ENCODE results near the gene MAGI2.

MAGI2 gene

DNA sequence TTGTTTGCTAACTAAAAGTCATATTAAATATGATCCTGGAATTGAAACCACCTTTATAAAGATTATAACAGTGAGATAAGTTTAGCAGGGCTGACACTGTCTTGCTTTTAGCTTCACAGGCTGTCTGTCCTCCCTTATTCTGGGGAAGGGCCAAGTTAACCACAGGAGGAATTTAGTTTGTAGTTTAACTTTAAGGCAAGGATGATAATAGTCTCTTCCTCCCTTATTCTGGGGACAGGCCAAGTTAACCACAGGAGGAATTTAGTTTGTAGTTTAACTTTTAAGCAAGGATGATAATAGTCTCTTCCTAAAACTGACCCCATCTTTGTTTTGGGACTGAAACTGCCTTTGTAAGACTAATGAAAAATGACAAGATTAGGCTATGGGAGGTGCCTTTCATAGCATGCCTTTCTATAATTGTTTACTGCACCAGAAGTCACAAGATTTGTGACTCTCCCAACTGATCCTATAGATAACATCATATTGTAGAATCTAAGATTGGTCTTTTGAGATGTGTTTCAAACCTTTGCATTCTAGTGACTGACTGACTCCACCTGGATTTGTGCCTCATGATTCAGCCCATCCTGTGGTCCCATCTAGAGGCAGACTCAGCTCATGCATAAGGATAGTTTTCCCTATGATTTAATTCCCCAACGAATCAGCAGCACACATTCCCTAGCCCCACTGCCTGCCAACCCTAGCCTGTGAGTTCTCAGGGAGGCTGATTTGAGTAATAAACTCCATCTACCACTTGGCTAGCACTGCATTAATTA, 212.0 kb downstream of the MAGI2 start:
- no peak for DNase-seq

DNA sequence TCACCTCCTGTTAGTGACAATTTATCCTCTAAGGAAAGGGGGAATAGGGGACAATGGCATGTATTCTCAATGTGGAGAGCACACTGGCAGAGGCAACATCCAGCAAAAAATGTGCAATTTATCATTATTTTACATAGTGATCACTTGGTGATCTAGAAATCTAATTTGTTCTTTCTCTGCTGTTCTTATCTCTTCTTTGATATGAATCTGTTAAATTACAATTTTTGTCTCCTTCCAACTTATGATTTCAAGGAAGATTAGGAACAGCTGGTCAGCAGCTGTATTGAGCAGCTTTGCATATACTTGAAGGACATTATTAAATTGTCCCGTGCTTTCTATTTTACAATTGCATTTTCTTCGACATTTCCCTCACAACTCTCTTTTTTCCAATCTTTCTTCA, 213.1 kb downstream of the MAGI2 start:
- DNase-seq, result no peak

DNA sequence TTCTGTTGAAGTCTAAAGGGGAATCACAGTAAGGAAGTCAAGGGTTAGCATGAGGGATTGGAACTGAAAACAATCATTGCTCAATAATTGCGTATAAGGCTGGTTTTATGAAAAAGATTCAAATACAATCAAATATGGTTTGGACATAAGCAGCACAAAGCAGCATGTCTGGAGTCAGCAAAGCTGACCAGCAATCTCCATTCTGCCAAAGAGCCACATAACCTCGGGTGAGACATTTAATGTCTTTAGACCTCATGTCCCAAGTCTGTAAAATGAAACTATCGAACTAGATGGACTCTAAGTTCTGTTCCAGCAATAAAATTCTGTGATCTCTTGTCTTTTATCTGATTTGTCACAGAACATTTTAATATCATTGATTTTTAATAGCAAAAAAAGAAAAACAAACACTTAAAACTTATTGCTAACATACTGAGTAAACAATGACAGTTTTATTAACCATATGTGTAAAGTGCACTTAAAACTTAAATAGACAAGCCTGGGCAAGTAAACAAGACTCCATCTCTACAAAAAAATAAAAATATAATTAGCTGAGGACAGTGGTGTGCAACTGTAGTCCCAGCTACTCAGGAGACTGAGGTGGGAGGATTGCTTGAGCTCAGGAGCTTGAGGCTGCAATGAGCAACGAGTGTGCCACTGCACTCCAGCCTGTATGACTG, 217.0 kb downstream of the MAGI2 start:
- DNase-seq, result no peak

DNA sequence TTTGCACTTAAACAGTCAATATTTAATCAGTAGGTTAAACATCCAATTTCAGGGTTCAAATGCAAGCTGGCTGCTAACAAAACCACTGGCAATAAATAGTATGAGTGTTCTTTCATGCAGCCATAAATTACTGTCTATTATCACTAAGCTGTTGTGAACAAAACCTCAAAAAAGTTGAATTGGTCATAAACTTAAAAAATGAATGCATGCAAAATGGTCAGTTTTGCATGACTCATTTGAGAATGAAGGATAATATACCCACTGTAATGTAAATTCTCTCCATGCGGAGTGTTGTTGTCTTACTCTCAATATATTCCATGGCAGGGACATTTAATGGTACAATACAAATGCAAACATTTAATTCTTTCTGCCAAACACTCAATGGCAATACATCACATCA, 226.4 kb downstream of the MAGI2 start:
- no peak for DNase-seq

DNA sequence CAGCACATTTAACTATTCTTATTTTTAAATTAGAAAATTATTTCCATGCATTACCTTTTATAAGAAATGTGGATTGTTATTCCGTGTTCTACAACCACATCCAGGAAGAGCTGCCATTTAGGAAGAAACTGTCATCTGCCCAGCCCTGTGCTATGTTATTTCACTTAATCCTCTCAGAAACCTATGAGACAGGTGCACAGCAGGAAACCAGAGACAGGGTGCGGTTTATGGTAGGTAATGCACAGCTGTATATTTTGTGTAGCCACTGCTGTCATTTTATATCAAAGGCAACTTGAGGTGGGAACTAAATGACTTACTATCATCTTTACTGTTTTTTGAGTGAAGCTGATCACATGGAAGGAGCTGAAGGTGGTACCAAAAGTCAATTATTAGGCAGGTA, 232.3 kb downstream of the MAGI2 start:
- DNase-seq, result no peak

DNA sequence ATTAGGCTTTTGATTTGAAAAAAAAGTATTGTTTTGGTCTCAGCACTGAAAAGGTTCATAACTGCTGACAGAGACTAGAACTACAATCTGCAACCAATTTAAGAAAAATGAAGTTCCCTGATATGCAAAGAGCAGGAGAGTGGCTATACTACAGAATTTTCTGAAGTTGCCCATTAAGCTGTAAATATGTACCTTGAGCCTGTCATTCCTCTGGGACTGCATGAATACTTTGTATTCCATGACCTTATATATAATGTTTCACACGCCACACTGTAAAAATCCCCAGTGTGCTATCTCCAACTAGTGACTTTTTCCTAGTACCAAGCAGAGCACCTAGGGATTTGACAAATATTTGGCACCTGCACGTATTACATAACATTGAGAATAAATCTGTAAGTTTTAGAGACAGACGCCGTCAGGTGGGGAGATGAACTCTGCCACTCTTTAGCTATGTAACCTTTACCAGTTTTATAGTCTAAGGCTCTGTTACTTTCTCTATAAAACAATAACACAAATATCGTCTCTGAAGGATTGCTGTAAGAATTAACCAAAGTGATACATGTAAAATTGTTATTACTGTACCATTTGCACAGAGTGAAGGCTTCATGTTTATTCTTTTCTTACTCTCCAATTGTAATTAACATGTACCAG, 235.4 kb downstream of the MAGI2 start:
- DNase-seq, result no peak

DNA sequence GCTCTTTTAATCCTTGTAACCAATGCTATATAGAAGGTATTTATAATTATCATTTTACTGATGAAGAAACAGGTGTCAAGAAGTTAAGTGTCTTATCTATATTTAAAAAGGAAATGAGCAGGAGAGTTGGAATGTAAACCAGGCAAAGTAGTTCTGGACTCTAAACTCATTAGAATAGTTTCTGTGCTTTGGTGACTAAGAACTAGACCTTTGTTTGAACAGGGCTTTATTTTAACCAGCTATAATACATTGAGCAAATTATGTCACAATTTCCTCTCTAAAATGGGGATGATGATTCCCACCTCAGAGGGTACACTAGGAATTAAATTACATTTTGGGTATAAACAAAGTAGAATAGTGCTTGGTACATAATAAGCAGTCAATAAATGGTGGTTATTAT, 236.0 kb downstream of the MAGI2 start:
- DNase-seq, result no peak

DNA sequence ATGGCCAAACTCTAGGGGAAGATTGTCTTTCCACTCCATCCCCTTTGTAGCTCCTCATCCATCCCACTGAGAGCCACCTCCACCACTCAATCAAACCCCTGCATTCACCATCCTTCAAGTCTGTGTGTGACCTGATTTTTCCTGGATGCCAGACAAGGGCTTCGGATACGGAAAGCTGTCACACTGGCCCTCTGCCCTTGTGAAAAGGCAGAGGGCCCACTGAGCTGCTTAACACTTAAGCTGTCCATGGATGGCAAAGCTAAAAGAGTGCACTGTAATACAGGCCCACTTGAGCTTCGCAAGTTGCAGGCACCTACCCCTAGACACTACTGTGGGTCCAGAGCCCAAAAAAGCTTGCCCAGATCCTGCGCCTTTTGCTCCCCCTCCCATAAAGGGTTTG, 237.2 kb downstream of the MAGI2 start:
- DNase-seq, result no peak

DNA sequence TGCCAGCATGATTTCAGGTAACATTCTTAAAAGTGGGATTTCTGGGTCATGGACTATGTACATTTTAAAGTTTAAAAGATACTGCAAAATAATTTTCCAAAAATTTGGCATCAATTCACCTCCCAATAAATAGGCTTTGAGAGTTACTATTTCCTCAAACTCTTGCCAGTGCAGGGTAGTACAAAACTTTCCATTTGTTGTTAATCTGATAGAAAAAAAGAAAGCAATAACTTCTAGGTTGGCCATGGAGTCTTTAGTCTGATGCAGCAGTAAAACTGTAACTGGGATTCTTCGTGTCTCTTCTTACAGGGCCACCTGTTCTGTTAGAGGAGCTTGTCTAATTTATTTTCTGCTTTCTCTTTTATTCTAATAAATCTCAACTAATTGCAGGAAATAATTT, 241.1 kb downstream of the MAGI2 start:
- no peak for DNase-seq

DNA sequence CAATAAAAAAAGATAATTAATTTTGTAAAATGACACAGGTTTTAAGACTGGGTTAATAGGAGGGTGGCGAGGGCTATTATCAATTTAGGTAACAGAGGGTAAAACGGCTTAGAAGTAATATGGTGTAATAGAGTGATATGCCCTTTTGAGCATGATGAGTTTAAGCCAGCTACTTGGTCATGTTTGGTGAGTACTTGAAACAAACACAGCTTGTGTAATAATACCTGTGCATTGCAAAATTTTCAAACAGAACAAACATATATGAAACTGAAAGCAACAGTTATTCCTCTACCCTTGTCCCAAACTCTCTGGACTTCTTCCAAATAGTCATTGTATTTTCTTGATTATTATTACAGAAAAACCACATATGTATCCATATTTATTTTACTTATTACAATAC, 241.7 kb downstream of the MAGI2 start:
- DNase-seq, result no peak

DNA sequence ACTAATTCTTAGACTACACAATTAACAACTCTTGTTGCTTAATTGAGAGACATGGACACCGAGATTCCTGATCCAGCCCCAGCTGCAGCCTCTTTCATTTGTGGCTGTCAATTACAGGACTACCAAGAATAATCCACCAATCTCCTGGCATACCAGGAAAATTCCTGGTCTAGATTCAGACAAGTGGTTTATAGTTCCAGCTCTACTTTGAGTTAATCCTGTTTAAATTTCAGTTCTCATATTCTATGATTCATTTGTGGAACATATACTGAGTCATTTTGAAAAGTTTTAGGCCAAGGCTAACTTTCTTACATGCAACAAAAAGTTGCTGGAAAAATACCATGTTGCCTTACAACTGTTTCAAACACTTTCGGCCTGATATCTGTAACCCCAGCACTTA, 253.5 kb downstream of the MAGI2 start:
- DNase-seq, result no peak

DNA sequence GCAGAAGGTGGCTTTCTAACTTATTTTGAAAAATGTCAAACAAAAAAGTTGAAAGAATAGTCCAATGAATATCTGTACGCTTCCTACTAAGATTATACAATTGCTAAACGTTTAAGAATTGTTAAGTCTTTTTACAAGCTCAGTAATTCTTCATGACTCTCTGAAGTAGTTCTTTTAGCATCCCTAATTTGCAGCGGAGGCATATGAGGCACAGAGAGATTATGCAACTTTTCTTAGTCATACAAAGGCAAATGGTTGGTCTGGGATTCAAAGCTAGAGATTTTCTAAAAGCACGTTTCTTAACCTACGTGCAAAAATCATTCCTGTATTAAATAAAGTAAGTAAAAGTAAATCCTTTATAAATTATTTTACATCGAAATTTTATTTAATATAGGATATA, 254.2 kb downstream of the MAGI2 start:
- DNase-seq, result no peak

DNA sequence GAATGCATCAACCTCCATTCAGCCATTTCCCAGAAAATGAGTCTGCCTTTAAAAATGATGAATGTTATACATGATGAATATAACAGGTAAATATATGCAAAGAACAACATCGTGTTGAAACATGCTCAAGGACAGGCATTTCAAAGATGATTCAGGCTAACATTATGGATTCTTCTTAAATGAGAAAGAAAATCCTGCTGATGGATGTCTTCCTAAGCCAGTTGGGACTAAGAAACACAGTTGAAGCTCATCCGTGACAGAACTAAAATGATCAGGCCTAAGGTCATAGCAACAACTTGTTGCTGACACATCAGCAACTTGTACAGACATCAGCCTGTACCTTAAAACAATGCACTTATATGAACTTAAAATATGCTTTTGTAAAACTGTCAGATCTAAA, 267.9 kb downstream of the MAGI2 start:
- no peak for DNase-seq

DNA sequence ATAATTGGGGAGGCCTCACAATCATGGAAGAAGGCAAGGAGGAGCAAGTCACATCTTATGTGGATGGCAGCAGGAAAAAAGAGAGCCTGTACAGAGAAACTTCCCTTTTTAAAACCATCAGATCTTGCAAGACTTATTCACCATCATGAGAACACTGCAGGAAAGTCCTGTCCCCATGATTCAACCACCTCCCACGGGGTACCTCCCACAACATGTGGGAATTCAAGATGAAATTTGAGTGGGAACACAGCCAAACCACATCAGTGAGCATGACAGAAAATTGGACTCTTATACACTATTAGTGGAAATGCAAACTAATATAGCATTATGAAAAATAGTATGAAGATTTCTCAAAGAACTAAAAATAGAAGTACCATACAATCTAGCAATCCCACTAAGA, 271.2 kb downstream of the MAGI2 start:
- no peak for DNase-seq

DNA sequence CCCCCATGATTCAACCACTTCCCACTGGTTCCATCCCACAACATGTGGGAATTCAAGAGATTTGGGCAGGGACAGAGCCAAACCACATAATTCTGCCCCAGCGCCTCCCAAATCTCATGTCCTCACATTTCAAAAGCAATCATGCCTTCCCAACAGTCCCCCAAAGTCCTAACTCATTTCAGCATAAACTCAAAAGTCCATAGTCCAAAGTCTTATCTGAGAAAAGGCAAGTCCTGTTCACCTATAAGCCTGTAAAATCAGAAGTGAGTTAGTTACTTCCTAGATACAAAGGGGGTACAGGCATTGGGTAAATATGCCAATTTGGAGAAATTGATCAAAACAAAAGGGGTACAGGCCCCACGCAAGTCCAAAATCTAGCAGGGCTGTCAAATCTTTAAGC, 272.9 kb downstream of the MAGI2 start:
- DNase-seq, result no peak

DNA sequence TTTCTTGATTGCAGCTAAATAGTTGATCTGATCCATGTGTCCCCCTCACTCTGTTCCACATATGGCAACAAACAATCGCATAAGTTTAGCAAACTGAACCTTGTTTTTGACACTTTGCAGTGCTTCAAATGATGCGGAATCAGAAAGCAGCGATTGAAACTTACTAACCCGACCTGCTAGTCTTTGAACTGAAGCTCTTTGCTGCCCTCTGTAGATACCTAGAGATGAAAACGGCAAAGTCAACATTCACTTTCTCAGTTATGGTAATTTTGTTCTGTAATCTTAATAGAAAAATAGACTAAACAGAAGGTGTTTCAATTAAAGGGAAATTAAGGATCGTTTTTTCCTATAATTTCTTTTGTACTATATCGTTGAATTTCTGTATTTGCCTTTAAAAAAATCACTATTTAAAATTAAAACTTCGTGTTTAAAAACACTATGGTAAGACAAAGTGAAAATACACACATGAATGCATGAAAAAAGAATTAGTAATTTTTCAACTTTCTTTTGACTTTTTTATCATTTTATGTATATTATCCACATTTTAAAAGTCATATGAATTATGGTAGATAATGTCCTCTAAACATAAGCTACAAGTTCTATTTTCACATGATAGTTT, 276.5 kb downstream of the MAGI2 start:
- no peak for DNase-seq

DNA sequence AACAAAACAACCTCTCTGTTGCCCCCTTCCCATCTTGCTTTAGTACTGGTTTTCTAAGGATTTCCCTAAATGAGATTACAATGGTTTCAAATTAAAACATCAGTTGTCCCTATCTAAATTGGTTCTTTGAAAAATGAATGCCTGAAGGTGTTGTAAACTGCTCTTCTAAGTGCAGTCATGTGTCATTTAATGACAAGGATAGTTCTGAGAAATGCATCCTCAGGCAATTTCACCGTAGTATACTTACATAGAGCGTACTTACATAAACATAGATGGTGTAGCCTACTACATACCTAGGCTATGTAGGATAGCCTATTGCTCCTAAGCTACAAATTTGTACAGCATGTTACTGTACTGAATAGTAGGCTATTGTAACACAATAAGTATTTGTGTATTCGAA, 278.1 kb downstream of the MAGI2 start:
- no peak for DNase-seq

DNA sequence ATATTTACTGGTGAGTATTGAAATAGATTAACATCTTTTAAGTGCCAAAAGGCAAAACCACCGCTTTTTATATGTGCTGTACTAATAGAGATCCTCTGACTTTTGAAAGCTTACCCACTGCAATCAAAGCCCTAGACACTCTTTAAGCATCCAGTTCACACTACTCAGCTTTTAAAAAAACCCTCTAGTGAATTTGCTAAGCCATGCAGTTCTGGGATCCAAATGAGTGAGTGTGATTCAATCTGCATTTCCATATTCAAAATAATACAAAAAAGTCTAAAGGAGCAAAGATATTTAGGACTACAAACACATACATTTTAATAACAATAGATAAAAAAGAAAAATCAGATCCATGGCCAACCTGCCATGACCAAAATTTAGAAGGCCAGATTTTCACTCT, 288.2 kb downstream of the MAGI2 start:
- DNase-seq, result no peak

DNA sequence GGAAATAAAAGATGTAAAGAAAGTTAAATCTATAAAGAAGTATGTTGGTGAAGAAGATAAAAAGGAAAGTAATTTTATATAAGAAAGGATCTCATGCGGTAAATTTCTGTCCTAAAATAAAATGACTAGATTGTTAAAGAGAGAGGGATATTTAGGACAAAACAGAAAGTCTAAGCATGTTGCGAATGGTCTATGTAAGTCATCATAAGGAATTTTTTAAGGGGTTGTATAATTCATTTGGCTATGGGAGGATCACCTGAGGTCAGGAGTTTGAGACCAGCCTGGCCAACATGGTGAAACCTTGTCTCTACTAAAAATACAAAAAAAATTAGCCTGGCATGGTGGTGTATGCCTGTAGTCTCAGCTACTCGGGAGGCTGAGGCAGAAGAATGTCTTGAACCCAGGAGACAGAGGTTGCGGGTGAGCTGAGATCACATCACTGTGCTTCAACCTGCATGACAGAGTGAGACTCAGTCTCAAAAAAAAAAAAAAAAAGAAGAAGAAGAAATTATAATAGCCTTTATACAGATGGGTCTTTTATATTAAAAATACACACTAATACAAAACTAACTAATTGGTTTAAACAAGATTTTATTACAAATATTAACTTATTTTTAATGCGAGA, 294.3 kb downstream of the MAGI2 start:
- DNase-seq, result no peak

DNA sequence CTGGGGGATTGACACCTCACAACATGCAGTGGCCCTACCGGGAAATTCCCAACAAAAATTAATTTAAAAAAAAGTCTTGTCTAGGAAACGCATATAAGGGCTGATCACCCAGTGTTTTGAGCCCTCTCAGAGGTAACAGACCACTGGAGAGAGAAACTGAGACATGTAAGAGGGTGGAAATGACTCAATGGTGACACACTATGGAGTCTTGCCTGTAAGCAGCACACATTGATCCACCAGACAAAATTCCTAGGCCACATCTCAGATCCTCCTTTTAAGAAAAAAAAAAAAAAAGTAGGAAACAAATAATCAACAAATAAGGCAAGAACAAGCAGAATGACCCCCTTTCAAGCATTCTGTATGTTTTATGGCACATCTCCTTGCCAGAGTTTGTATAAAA, 296.2 kb downstream of the MAGI2 start:
- DNase-seq, result no peak

DNA sequence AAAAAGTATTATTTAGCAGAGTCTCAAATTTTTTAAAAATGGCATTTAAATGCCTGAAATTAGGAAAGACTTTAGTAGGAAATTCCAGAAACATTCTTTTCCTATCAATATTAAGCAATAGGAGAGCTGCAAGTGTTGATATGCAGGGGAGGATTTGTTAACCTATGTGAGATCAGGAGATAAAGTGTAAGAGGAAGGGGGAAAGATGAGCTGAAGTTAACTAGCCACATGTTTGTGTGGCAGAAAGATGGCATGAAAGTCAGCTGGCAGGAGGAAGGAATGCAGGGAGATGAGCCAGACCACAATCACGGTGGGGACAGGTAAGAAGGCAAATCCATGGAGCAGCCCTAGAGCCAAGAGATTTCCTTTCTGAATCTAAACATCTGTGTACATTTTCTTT, 303.6 kb downstream of the MAGI2 start:
- no peak for DNase-seq

DNA sequence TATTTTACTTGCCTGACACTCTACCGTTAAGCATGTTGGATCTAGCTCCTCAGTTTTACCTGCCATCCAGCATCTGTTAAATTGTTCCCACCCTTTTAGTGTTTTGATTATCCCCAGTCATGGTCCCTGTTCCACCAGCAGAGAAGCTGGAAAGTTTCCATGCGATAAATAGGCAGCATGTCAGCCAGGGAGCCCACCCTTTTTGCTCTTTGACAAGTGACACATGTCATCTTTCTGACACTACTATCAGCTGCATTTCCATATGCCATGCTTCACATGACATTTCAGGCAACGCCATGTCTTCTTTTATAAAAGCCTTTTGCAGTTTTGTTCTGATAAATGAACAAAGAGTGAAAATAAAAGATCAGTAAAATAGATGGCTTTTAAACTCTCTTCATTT, 310.8 kb downstream of the MAGI2 start:
- DNase-seq, result no peak

DNA sequence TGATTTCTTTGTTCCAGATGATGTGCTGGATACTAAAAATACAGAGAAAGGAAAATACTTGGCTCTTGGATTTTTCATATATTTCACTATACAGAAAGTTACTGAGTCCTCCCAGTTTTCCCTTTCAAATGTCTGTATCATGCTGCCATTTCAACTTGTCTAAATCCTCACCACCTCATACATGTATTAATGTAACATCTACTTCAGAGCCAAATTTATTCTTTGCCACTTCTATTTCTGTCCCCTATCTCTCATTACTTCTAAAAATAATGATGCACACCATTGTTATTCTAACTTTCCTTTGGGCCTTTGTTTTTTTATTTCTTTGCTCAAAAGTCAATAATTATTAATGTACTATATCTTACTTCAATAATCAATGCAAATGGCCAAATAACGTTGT, 312.2 kb downstream of the MAGI2 start:
- DNase-seq, result no peak

DNA sequence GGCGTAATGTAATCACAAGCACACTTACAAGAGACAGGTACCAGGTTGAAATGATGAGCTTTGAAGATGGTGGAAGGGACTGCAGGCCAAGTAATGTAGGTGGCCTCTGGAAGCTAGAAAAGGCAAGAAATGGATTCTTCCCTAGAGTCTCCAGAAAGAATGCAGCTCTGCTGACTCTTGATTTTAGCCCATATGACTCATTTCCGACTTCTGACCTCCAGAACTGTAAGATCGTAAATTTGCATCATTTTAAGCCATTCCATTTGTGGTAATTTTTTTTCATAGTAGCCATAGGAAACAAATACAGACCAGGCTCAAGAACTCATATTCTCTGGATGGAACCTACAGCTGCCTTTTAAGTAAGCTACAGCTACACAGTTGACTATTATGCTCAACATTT, 315.5 kb downstream of the MAGI2 start:
- DNase-seq, result no peak
